HCT116 (cell line): Measurements from ENCODE around the gene YY1. TPM values are rescaled to one million over a fixed set of nuclear protein-coding genes. Genes with fewer than 3 reads are reported as not detected.

ENCODE experiments used
- ATAC-seq: fragments of 200-7000 bp; cut with Tn5 transposase; 2 replicates; pipeline ENCODE4 v1.9.1; 2020; ENCODE audit warnings: mild to moderate bottlenecking, moderate library complexity
- BruUV-seq: library from RNA; stranded (reverse); fragments of 400-500 nt; replicated peaks from 2 replicates; lab custom pipeline; 2021; lab: Mats Ljungman, UMichigan
- CTCF ChIA-PET: fragments of 300-600 bp; sonication (Branson Sonifier 250); formaldehyde crosslinking; loops from one replicate; lab custom pipeline; 2021; ENCODE audit warnings: antibody characterized with exemption; lab: Charles Lee
- POLR2A ChIA-PET: fragments of 300-600, 350-600 bp; sonication (Branson Sonifier 250); formaldehyde crosslinking; loops from one replicate; lab custom pipeline; 2021; ENCODE audit warnings: antibody characterized with exemption; lab: Charles Lee
- RAD21 ChIA-PET, 2 experiments: fragments of 300-600 bp; sonication (Branson Sonifier 250); formaldehyde crosslinking; loops; one replicate each; lab custom pipeline; 2023; ENCODE audit warnings: low total read pairs in 2 of 2; ENCODE audit not compliant: uncharacterized antibody in 2 of 2, unreplicated experiment in 2 of 2, low non-redundant PET in 1 of 2; lab: Charles Lee
- DNase-seq: peaks from one replicate; pipeline ENCODE4 v3.0.0-alpha.2; 2010; ENCODE audit warnings: low read depth, low spot score
- H2AFZ ChIP-seq: fragments of 200-600 bp; shearing (Covaris generic), sonication (generic); 2 replicates; pipeline ENCODE4 v1.6.1; 2017; ENCODE audit warnings: low read depth, mixed run types, mixed read lengths, antibody characterized with exemption, low read length; ENCODE audit not compliant: poor library complexity, severe bottlenecking
- H3K27ac ChIP-seq: 2 replicates; pipeline ENCODE4 v1.5.1; 2012; ENCODE audit warnings: low read depth, low read length
- H3K27me3 ChIP-seq: fragments of 200-600 bp; sonication (generic); 2 replicates; pipeline ENCODE4 v1.6.1; 2016; ENCODE audit warnings: mixed run types, low read length, mixed read lengths; ENCODE audit not compliant: insufficient read depth
- H3K36me3 ChIP-seq, 2 experiments: fragments of 200-500 bp in 1 of 2; fragments of 200-600 bp in 1 of 2; sonication (Bioruptor generic) in 1 of 2; sonication (generic) in 1 of 2; 2 replicates each; pipeline versions ENCODE4 v1.5.1 to v1.6.1; 2014 to 2016; ENCODE audit warnings: low read length in 2 of 2, inconsistent platforms in 1 of 2, mixed read lengths in 1 of 2, mixed run types in 1 of 2; ENCODE audit not compliant: insufficient read depth in 2 of 2, control insufficient read depth in 1 of 2
- H3K4me1 ChIP-seq, 2 experiments: fragments of 200-600 bp in 1 of 2; sonication (generic) in 1 of 2; 2 replicates each; pipeline versions ENCODE4 v1.5.1 to v1.6.1; 2012 to 2017; ENCODE audit warnings: low read length in 2 of 2, inconsistent platforms in 1 of 2, mild to moderate bottlenecking in 1 of 2, mixed read lengths in 1 of 2, mixed run types in 1 of 2, moderate library complexity in 1 of 2; ENCODE audit not compliant: insufficient read depth in 2 of 2, control insufficient read depth in 1 of 2
- H3K4me2 ChIP-seq: fragments of 200-600 bp; sonication (generic); 2 replicates; pipeline ENCODE4 v1.6.1; 2017; ENCODE audit warnings: mixed run types, low read length, mixed read lengths
- H3K4me3 ChIP-seq, 2 experiments: fragments of 200-600 bp in 1 of 2; sonication (generic) in 1 of 2; replicated peaks in 1 of 2; 2 replicates each; pipeline ENCODE4 v1.5.1; 2011 to 2016; ENCODE audit warnings: low read length in 2 of 2, control low read depth in 1 of 2, low read depth in 1 of 2, mild to moderate bottlenecking in 1 of 2, mixed read lengths in 1 of 2, mixed run types in 1 of 2
- H3K79me2 ChIP-seq: fragments of 200-600 bp; sonication (generic); 2 replicates; pipeline ENCODE4 v1.6.1; 2017; ENCODE audit warnings: mild to moderate bottlenecking, mixed run types, low read length, moderate library complexity, mixed read lengths; ENCODE audit not compliant: insufficient read depth
- H3K9ac ChIP-seq: fragments of 200-600 bp; sonication (generic); 2 replicates; pipeline ENCODE4 v1.6.1; 2016; ENCODE audit warnings: low read length, mixed read lengths
- H3K9me2 ChIP-seq: fragments of 200-600 bp; sonication (generic), shearing (Covaris generic); 2 replicates; pipeline ENCODE4 v1.6.1; 2017; ENCODE audit warnings: mixed run types, mild to moderate bottlenecking, moderate library complexity; ENCODE audit not compliant: insufficient read depth
- H3K9me3 ChIP-seq, 2 experiments: fragments of 200-500 bp in 1 of 2; fragments of 200-600 bp in 1 of 2; sonication (Bioruptor generic) in 1 of 2; sonication (generic) in 1 of 2; 2 replicates each; pipeline ENCODE4 v1.6.1; 2014 to 2017; ENCODE audit warnings: low read length in 2 of 2, mixed read lengths in 2 of 2, inconsistent platforms in 1 of 2, low read depth in 1 of 2, mild to moderate bottlenecking in 1 of 2, mixed run types in 1 of 2, moderate library complexity in 1 of 2; ENCODE audit not compliant: control insufficient read depth in 1 of 2, insufficient read depth in 1 of 2
- H4K20me1 ChIP-seq: fragments of 200-600 bp; sonication (generic), shearing (Covaris generic); 2 replicates; pipeline ENCODE4 v1.6.1; 2017; ENCODE audit warnings: mixed run types, mild to moderate bottlenecking, moderate library complexity; ENCODE audit not compliant: insufficient read depth
- ATF3 ChIP-seq: IDR thresholded peaks from 2 replicates; pipeline ENCODE4 v1.6.1; 2012
- CEBPB ChIP-seq: IDR thresholded peaks from 2 replicates; pipeline ENCODE4 v1.6.1; 2012; ENCODE audit warnings: low read depth
- ELF1 ChIP-seq: IDR thresholded peaks from 2 replicates; pipeline ENCODE4 v1.6.1; 2012; ENCODE audit warnings: low read depth, borderline replicate concordance
- EZH2 ChIP-seq: fragments of 200-600 bp; sonication (generic); IDR thresholded peaks from 2 replicates; pipeline ENCODE4 v1.6.1; 2017; ENCODE audit warnings: antibody characterized with exemption, mixed run types
- EZH2phosphoT487 ChIP-seq: fragments of 200-600 bp; IDR thresholded peaks from 2 replicates; pipeline ENCODE4 v1.6.1; 2018; ENCODE audit warnings: antibody characterized with exemption, borderline replicate concordance
- FOSL1 ChIP-seq: IDR thresholded peaks from 2 replicates; pipeline ENCODE4 v1.6.1; 2012; ENCODE audit warnings: low read depth
- JUND ChIP-seq: IDR thresholded peaks from 2 replicates; pipeline ENCODE4 v1.6.1; 2012
- POLR2A ChIP-seq: IDR thresholded peaks from 2 replicates; pipeline ENCODE4 v1.7.0; 2011; ENCODE audit warnings: borderline replicate concordance; ENCODE audit not compliant: insufficient read depth, insufficient read length; ENCODE audit errors: extremely low read depth
- SP1 ChIP-seq: IDR thresholded peaks from 2 replicates; pipeline ENCODE4 v1.6.1; 2012; ENCODE audit warnings: low read depth
- SRF ChIP-seq: IDR thresholded peaks from 2 replicates; pipeline ENCODE4 v1.6.1; 2012; ENCODE audit warnings: low read depth
- TCF7L2 ChIP-seq: IDR thresholded peaks from 2 replicates; pipeline ENCODE4 v1.7.0; 2011; ENCODE audit warnings: borderline replicate concordance, inconsistent platforms; ENCODE audit not compliant: insufficient read depth, insufficient read length; ENCODE audit errors: extremely low read depth
- YY1 ChIP-seq: IDR thresholded peaks from 2 replicates; pipeline ENCODE4 v1.6.1; 2011; ENCODE audit warnings: low read length, low read depth, moderate library complexity, mild to moderate bottlenecking; ENCODE audit not compliant: insufficient replicate concordance; ENCODE audit errors: extremely low read depth
- ZNF274 ChIP-seq: fragments of 200-500 bp; sonication (Bioruptor generic); IDR thresholded peaks from 2 replicates; pipeline ENCODE4 v1.6.1; 2014; ENCODE audit warnings: mild to moderate bottlenecking, low read depth, low read length, inconsistent platforms
- intact Hi-C: fragments of 100-400 bp; cut with micrococcal nuclease; formaldehyde crosslinking; loops from 2 replicates; pipeline ENCODE4 v1.10.0; 2022
- total RNA-seq: library from RNA; stranded (reverse); gene quantifications from one replicate; pipeline ENCODE4 v1.2.1, GENCODE V29; 2021; ENCODE audit not compliant: unreplicated experiment

The YY1 gene
- total RNA-seq, 1 experiment from 2014 or later: 111 TPM

GRCh38 chr14:100219126-100219785 lies 19.7 kb upstream of the YY1 start:
- Histone ChIP-seq H3K9me3 (no peaks in the 10 kb centered on the region), H3K4me2 (no peak overlapping the region), H3K4me3 (no peak overlapping the region), H2AFZ (no peak overlapping the region), H3K36me3 (no peaks in the 10 kb centered on the region), H3K27me3 (no peaks in the 10 kb centered on the region)
- CTCF ChIA-PET: interaction anchor here (2.7 kb wide), 1 partner anchor 26 kb away, joined by 8 read pairs; no protein-coding TSS in a partner anchor
- POLR2A ChIA-PET: no interaction called here
- no peak for ATAC-seq
- TF ChIP-seq SRF (no peak), ELF1 (no peak), JUND (no peak), SP1 (no peak), POLR2A (no peak), FOSL1 (no peak), EZH2phosphoT487 (no peak), ATF3 (no peak), CEBPB (no peak), TCF7L2 (no peak), YY1 (no peak), EZH2 (no peak), ZNF274 (no peak)
- TF ChIP-seq, all 23 proteins: peak for 0
- H4K20me1 ChIP-seq: no peaks in the 10 kb centered on the region
- peaks cover 16 to 32% of the 10 kb centered on the region in 2 experiments for H3K4me1 ChIP-seq
- H3K9me2 ChIP-seq: no peaks in the 10 kb centered on the region
- DNase-seq: no peak
- RAD21 ChIA-PET: no interaction called here
- intact Hi-C loops: no loop called here
- H3K9ac ChIP-seq: no peak overlapping the region
- H3K79me2 ChIP-seq: no peaks in the 10 kb centered on the region
- no peak overlapping the region for H3K27ac ChIP-seq
- BruUV-seq: no TSS peak
